Mucosa of stomach (tissue), 1 donor: ENCODE data around the gene MYO5B.

Experiments
- H3K27me3 ChIP-seq: one replicate; pipeline ENCODE4 v1.7.0; 2013; ENCODE audit warnings: mild to moderate bottlenecking, low read length; ENCODE audit not compliant: control insufficient read depth, insufficient read depth
- H3K36me3 ChIP-seq: one replicate; pipeline ENCODE4 v1.7.0; 2013; ENCODE audit warnings: low read length; ENCODE audit not compliant: control insufficient read depth, insufficient read depth
- H3K4me1 ChIP-seq: one replicate; pipeline ENCODE4 v1.7.0; 2013; ENCODE audit warnings: mild to moderate bottlenecking, low read length; ENCODE audit not compliant: control insufficient read depth, insufficient read depth
- H3K4me3 ChIP-seq: one replicate; pipeline ENCODE4 v1.7.0; 2013; ENCODE audit warnings: low read length
- H3K9ac ChIP-seq: one replicate; pipeline ENCODE4 v1.7.0; 2013; ENCODE audit warnings: mild to moderate bottlenecking, low read length, moderate library complexity
- H3K9me3 ChIP-seq: one replicate; pipeline ENCODE4 v1.7.0; 2013; ENCODE audit warnings: mild to moderate bottlenecking, low read length, moderate library complexity; ENCODE audit not compliant: control insufficient read depth
- donor health status: Pancreatic carcinoma.

MYO5B gene

GRCh38 chr18:50162486-50163304 is 32.3 kb downstream of the MYO5B start:
- Histone ChIP-seq H3K9me3 (no peaks in the 10 kb centered on the region), H3K9ac (no peak overlapping the region), H3K4me3 (no peak overlapping the region), H3K36me3 (no peaks in the 10 kb centered on the region), H3K27me3 (no peaks in the 10 kb centered on the region), H3K4me1 (peaks cover 48% of the 10 kb centered on the region)

GRCh38 chr18:50161597-50162205 is 33.2 kb downstream of the MYO5B start:
- Histone ChIP-seq H3K27me3 (no peaks in the 10 kb centered on the region), H3K4me1 (peaks cover 48% of the 10 kb centered on the region), H3K36me3 (no peaks in the 10 kb centered on the region), H3K9me3 (no peaks in the 10 kb centered on the region), H3K9ac (no peak overlapping the region), H3K4me3 (no peak overlapping the region)

- H3K27me3 ChIP-seq: no peaks in the 10 kb centered on the region
- H3K4me1 ChIP-seq: peaks cover 56% of the 10 kb centered on the region
- no peak overlapping the region for H3K4me3 ChIP-seq
- H3K9ac ChIP-seq: no peak overlapping the region
- H3K9me3 ChIP-seq: no peaks in the 10 kb centered on the region
- H3K36me3 ChIP-seq: no peaks in the 10 kb centered on the region
These were observed 35.3 kb downstream of the MYO5B start for GRCh38 chr18:50159654-50160046.

GRCh38 chr18:50158866-50159653 is 35.9 kb downstream of the MYO5B start:
- no peaks in the 10 kb centered on the region for H3K9me3 ChIP-seq
- H3K36me3 ChIP-seq: no peaks in the 10 kb centered on the region
- H3K27me3 ChIP-seq: no peaks in the 10 kb centered on the region
- no peak overlapping the region for H3K4me3 ChIP-seq
- H3K9ac ChIP-seq: no peak overlapping the region
- H3K4me1 ChIP-seq: peaks cover 61% of the 10 kb centered on the region

GRCh38 chr18:50155406-50155805 is 39.5 kb downstream of the MYO5B start:
- Histone ChIP-seq H3K4me3 (no peak overlapping the region), H3K9me3 (no peaks in the 10 kb centered on the region), H3K4me1 (peaks cover 48% of the 10 kb centered on the region), H3K27me3 (no peaks in the 10 kb centered on the region), H3K9ac (no peak overlapping the region), H3K36me3 (no peaks in the 10 kb centered on the region)

GRCh38 chr18:50154420-50154819 is 40.5 kb downstream of the MYO5B start:
- Histone ChIP-seq H3K9me3 (no peaks in the 10 kb centered on the region), H3K4me1 (peaks cover 38% of the 10 kb centered on the region), H3K36me3 (no peaks in the 10 kb centered on the region), H3K27me3 (no peaks in the 10 kb centered on the region), H3K4me3 (no peak overlapping the region), H3K9ac (no peak overlapping the region)

GRCh38 chr18:50152900-50153299 is 42.0 kb downstream of the MYO5B start:
- Histone ChIP-seq H3K27me3 (no peaks in the 10 kb centered on the region), H3K4me3 (no peak overlapping the region)

GRCh38 chr18:50151926-50152325 is 43.0 kb downstream of the MYO5B start:
- Histone ChIP-seq H3K9me3 (no peaks in the 10 kb centered on the region), H3K36me3 (no peaks in the 10 kb centered on the region), H3K4me1 (peaks cover 24% of the 10 kb centered on the region), H3K4me3 (no peak overlapping the region), H3K9ac (no peak overlapping the region), H3K27me3 (no peaks in the 10 kb centered on the region)

More at GRCh38 chr18:50152900-50153299, 42.0 kb downstream of the MYO5B start:
- H3K9ac ChIP-seq: no peak overlapping the region
- no peaks in the 10 kb centered on the region for H3K36me3 ChIP-seq
- peaks cover 25% of the 10 kb centered on the region for H3K4me1 ChIP-seq
- H3K9me3 ChIP-seq: no peaks in the 10 kb centered on the region

GRCh38 chr18:50144540-50144939 is 50.4 kb downstream of the MYO5B start:
- H3K27me3 ChIP-seq: no peaks in the 10 kb centered on the region
- no peaks in the 10 kb centered on the region for H3K9me3 ChIP-seq
- H3K4me3 ChIP-seq: no peak overlapping the region
- H3K9ac ChIP-seq: no peak overlapping the region
- no peaks in the 10 kb centered on the region for H3K36me3 ChIP-seq
- H3K4me1 ChIP-seq: peaks cover 46% of the 10 kb centered on the region

- H3K27me3 ChIP-seq: no peaks in the 10 kb centered on the region
- H3K4me1 ChIP-seq: peaks cover 46% of the 10 kb centered on the region
- H3K36me3 ChIP-seq: no peaks in the 10 kb centered on the region
- no peak overlapping the region for H3K9ac ChIP-seq
- H3K4me3 ChIP-seq: no peak overlapping the region
- H3K9me3 ChIP-seq: no peaks in the 10 kb centered on the region
These were observed 51.1 kb downstream of the MYO5B start for GRCh38 chr18:50143886-50144285.

- H3K27me3 ChIP-seq: no peaks in the 10 kb centered on the region
- no peaks in the 10 kb centered on the region for H3K9me3 ChIP-seq
- no peak overlapping the region for H3K9ac ChIP-seq
- H3K4me1 ChIP-seq: peaks cover 46% of the 10 kb centered on the region
- H3K36me3 ChIP-seq: no peaks in the 10 kb centered on the region
- H3K4me3 ChIP-seq: no peak overlapping the region
These were observed 51.7 kb downstream of the MYO5B start for GRCh38 chr18:50143294-50143693.
